ENCODE measurements around the gene TRAPPC14.

Gene TRAPPC14

GRCh38 chr7:100148559-100149328 is 9.8 kb downstream of the TRAPPC14 start, which contains the start of gene LAMTOR4 (continued):
- TF ChIP-seq MYNN (tag by site-specific recombination; IDR thresholded peaks at IDR 0.05; ENCODE audit: borderline replicate concordance) (no peak), ZSCAN5A (tag by site-specific recombination; IDR thresholded peaks at IDR 0.05) (peak; percentile 54; the same call in 1 of the 2 replicates), ZEB2 (tag by site-specific recombination; IDR thresholded peaks at IDR 0.05) (peak; percentile 34; the same call in 1 of the 2 replicates), ZNF302 (tag by site-specific recombination; IDR thresholded peaks at IDR 0.05; ENCODE audit: low read depth) (no peak), ZXDB (tag by site-specific recombination; IDR thresholded peaks at IDR 0.05) (peak; percentile 48), SETDB1 (IDR thresholded peaks at IDR 0.05; ENCODE audit: insufficient read length, low read length) (no peak), ZNF610 (tag by site-specific recombination; IDR thresholded peaks at IDR 0.05; ENCODE audit: borderline replicate concordance) (peak; percentile 86; the same call in 1 of the 2 replicates), ZNF221 (tag by site-specific recombination; IDR thresholded peaks at IDR 0.05; ENCODE audit: borderline replicate concordance) (no peak), INSM2 (tag by site-specific recombination; IDR thresholded peaks at IDR 0.05) (peak; percentile 61; the same call in 1 of the 2 replicates), ZNF561 (tag by site-specific recombination; IDR thresholded peaks at IDR 0.05; ENCODE audit: borderline replicate concordance) (no peak; the same call in 1 of the 2 replicates), ZNF292 (tag by site-specific recombination; IDR thresholded peaks at IDR 0.05; ENCODE audit: borderline replicate concordance, low read depth) (no peak), ZNF776 (tag by site-specific recombination; IDR thresholded peaks at IDR 0.05; ENCODE audit: borderline replicate concordance) (no peak), GLI4 (tag by site-specific recombination; IDR thresholded peaks at IDR 0.05) (peak; percentile 63; the same call in 1 of the 2 replicates), ZSCAN16 (tag by site-specific recombination; IDR thresholded peaks at IDR 0.05) (no peak), ZNF112 (tag by site-specific recombination; IDR thresholded peaks at IDR 0.05) (no peak), ZBTB17 (tag by site-specific recombination; IDR thresholded peaks at IDR 0.05) (peak; percentile 69), ZNF2 (tag by site-specific recombination; IDR thresholded peaks at IDR 0.05) (0 out of 2 replicates have a peak, but pooled peaks have one; percentile 63), ZNF366 (tag by site-specific recombination; conservative IDR thresholded peaks at IDR 0.05) (peak; percentile 63), ZNF837 (tag by site-specific recombination; IDR thresholded peaks at IDR 0.05) (no peak), ZNF140 (tag by site-specific recombination; IDR thresholded peaks at IDR 0.05) (no peak), ZFHX2 (tag by site-specific recombination; conservative IDR thresholded peaks at IDR 0.05) (peak; percentile 70), SP2 (tag by site-specific recombination; IDR thresholded peaks at IDR 0.05) (peak; percentile 100), BCL11B (tag by site-specific recombination; IDR thresholded peaks at IDR 0.05; ENCODE audit: low read depth) (0 out of 2 replicates have a peak, but pooled peaks have one; percentile 20), ZNF513 (tag by site-specific recombination; IDR thresholded peaks at IDR 0.05) (peak; percentile 77), KLF7 (tag by site-specific recombination; IDR thresholded peaks at IDR 0.05; ENCODE audit: borderline replicate concordance) (peak; percentile 30; the same call in 1 of the 2 replicates)
- TF ChIP-seq, protein P1, sequence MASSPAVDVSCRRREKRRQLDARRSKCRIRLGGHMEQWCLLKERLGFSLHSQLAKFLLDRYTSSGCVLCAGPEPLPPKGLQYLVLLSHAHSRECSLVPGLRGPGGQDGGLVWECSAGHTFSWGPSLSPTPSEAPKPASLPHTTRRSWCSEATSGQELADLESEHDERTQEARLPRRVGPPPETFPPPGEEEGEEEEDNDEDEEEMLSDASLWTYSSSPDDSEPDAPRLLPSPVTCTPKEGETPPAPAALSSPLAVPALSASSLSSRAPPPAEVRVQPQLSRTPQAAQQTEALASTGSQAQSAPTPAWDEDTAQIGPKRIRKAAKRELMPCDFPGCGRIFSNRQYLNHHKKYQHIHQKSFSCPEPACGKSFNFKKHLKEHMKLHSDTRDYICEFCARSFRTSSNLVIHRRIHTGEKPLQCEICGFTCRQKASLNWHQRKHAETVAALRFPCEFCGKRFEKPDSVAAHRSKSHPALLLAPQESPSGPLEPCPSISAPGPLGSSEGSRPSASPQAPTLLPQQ (tag by site-specific recombination; IDR thresholded peaks at IDR 0.05), result no peak
- TF ChIP-seq, protein P2, sequence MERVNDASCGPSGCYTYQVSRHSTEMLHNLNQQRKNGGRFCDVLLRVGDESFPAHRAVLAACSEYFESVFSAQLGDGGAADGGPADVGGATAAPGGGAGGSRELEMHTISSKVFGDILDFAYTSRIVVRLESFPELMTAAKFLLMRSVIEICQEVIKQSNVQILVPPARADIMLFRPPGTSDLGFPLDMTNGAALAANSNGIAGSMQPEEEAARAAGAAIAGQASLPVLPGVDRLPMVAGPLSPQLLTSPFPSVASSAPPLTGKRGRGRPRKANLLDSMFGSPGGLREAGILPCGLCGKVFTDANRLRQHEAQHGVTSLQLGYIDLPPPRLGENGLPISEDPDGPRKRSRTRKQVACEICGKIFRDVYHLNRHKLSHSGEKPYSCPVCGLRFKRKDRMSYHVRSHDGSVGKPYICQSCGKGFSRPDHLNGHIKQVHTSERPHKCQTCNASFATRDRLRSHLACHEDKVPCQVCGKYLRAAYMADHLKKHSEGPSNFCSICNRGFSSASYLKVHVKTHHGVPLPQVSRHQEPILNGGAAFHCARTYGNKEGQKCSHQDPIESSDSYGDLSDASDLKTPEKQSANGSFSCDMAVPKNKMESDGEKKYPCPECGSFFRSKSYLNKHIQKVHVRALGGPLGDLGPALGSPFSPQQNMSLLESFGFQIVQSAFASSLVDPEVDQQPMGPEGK (tag by site-specific recombination; IDR thresholded peaks at IDR 0.05), result peak; percentile 99
- TF ChIP-seq, protein P3, sequence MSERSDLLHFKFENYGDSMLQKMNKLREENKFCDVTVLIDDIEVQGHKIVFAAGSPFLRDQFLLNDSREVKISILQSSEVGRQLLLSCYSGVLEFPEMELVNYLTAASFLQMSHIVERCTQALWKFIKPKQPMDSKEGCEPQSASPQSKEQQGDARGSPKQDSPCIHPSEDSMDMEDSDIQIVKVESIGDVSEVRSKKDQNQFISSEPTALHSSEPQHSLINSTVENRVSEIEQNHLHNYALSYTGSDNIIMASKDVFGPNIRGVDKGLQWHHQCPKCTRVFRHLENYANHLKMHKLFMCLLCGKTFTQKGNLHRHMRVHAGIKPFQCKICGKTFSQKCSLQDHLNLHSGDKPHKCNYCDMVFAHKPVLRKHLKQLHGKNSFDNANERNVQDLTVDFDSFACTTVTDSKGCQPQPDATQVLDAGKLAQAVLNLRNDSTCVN (tag by site-specific recombination; optimal IDR thresholded peaks at IDR 0.05), result peak; percentile 42
- TF ChIP-seq, protein P4, sequence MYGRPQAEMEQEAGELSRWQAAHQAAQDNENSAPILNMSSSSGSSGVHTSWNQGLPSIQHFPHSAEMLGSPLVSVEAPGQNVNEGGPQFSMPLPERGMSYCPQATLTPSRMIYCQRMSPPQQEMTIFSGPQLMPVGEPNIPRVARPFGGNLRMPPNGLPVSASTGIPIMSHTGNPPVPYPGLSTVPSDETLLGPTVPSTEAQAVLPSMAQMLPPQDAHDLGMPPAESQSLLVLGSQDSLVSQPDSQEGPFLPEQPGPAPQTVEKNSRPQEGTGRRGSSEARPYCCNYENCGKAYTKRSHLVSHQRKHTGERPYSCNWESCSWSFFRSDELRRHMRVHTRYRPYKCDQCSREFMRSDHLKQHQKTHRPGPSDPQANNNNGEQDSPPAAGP (tag by site-specific recombination; IDR thresholded peaks at IDR 0.05), result peak; percentile 80

Measured in HEK293 (cell line).